ENCODE measurements around the gene KY.

Gene KY

DNA sequence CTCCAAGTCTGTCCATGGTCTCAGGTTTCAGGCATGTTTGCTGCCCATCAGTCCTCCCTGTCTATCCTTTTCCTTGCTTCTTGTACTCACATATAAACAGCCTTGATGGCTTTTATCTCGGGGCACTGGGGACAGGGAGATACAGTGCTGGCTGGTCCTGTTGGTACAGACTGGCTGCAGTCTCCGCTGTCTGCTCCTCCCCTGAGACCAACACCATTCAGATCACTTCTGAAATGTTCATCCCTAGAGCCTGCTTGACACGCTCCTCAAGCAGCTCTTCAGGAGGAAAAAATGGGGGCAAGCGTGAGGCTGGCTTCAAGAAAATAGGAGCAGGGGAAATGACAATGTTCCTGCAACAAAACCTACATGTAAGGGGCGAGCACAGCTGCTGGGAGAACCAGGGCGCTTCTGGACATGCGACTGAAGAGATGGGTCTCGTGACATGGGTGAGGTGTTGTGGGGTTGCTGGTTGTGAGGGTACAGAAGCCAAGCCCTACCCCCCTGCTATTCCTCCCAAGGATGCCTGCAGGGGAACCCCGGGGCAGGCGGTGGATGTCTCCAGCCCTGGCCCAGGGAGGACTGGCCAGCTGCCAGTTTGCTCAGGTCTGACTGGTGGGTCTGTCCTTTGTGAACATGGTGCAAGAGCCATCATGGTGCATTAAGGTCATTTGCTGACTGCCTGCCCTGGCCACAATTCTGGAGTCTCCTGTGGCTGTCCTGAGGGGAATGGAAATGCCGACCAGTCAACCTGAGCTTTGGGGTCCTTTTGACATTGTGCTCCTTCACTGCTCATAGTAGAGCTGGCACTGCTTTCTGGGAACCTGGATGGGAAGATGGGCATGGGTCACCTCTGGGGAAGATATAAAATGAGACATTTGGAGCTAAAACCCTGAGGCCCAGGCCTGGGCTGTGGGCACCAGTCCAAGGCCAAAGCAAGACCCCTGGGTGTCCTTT, 40.1 kb downstream of the KY start:
- FAIRE-seq (no peak), DNase-seq (ENCODE audit: insufficient read length) (no peak)
- TF ChIP-seq POLR2AphosphoS5 (IDR thresholded peaks at IDR 0.05; ENCODE audit: low read depth, low read length) (no peak), POLR2A (IDR thresholded peaks at IDR 0.05; ENCODE audit: low read depth, low read length) (no peak), TAF1 (IDR thresholded peaks at IDR 0.05; ENCODE audit: borderline replicate concordance, low read depth, low read length) (no peak)

DNA sequence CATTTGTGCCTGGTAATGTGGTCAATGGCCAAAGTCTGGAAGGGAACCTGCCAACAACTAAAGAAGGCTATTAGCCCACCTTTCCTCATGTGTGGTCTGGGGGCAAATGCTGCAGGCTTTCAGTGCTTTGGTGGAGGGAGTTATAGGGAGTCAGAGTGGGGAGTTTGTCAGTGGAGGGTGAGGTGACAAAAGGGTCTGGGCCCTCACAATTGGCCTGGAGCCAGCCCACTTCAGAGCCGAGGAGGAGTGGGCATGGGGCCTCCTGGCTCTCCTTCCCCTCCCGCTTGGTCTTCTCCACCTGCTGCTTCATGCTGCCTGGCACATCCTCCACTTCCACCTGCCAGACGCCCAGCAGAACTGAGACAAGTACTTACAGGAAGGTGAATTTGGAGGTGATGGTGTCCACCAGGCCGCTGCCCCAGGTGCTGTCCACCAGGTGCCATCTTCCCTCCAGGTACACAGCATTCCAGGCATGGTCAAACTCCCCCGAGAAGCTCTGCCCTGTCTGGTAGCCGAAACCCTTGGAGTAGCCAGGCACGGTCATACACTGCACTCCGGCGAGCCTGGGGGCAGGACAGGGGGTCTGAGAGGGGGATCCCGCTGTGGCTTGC, 40.9 kb downstream of the KY start:
- TF ChIP-seq POLR2A (IDR thresholded peaks at IDR 0.05; ENCODE audit: low read depth, low read length) (no peak), POLR2AphosphoS5 (IDR thresholded peaks at IDR 0.05; ENCODE audit: low read depth, low read length) (no peak), TAF1 (IDR thresholded peaks at IDR 0.05; ENCODE audit: borderline replicate concordance, low read depth, low read length) (no peak)
- FAIRE-seq = no peak

DNA sequence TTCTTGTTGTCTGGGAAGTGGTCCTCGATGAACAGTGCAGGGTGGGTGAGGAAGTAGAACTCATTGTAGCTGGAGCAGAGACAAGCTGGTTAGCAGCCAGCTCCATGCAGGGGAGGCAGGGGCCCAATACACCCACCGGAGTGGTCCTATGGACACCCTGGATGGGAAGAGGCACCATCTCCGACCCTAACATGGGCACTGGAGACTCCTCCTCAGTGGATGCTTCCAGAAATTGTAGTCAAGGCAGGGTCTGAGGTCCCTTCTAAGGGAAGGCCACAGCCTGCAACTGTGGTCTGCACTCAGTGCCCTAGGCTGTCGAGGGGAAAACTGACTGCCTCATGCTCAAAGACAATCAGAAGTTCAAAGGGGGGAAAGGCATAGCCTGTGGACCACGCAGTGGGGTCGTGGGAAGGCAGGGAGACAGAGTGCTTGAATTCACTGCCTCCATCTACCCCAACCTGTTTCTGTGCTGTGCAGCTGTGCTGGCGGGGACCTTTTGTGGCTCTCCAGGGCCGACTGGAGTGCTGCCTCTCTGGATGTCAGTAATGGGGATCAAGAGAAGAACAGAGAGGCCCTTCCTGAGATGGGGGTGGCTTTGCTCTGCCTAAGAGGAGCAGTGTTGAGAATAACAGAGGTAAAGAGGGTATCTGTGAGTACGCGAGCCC, 41.9 kb downstream of the KY start:
- FAIRE-seq = no peak
- TF ChIP-seq POLR2A (IDR thresholded peaks at IDR 0.05; ENCODE audit: low read depth, low read length) (no peak), POLR2AphosphoS5 (IDR thresholded peaks at IDR 0.05; ENCODE audit: low read depth, low read length) (no peak), TAF1 (IDR thresholded peaks at IDR 0.05; ENCODE audit: borderline replicate concordance, low read depth, low read length) (no peak)
- DNase-seq (ENCODE audit: insufficient read length) = no peak

More for the DNA sequence above, 40.9 kb downstream of the KY start:
- DNase-seq (ENCODE audit: insufficient read length) = no peak

DNA sequence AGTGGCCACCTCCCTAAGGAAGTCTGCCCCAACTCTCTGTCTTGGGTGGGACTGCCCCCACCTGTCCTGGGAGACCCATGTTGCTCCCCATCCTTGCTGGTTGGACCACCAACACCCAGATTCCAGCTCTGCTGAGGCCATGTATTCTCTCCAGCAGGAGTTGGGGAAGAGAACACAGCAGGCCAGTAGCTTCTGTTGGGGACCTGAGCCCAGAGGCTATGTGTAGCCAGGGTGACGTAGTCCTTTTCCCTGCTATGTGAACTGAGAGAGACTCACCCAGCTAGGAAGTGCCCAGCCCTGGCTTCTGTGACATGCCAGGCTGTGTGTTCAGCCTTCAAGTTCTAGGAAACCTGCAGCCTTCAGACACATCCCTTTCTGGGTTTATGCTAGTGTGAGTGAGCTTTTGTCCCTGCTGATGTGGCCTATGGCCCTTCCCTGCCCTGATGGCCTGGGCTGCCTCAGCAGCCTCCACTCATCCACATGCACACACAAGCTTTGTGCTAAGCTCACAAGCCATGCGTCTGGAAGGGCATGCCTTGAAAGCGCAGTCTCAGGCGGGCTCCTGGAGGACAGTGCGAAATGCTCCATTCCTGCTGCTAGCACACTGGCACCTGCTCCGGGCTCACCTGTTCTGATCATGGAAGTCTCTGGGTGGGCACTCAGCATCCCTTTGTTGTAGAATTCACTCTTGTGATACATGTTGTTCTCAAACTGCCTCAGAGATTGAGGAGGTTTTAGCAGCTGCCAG, 42.6 kb downstream of the KY start:
- FAIRE-seq = no peak
- TF ChIP-seq POLR2AphosphoS5 (IDR thresholded peaks at IDR 0.05; ENCODE audit: low read depth, low read length) = no peak
- no peak for TF ChIP-seq POLR2A (IDR thresholded peaks at IDR 0.05; ENCODE audit: low read depth, low read length)
- no peak for TF ChIP-seq TAF1 (IDR thresholded peaks at IDR 0.05; ENCODE audit: borderline replicate concordance, low read depth, low read length)
- DNase-seq (ENCODE audit: insufficient read length) = no peak

DNA sequence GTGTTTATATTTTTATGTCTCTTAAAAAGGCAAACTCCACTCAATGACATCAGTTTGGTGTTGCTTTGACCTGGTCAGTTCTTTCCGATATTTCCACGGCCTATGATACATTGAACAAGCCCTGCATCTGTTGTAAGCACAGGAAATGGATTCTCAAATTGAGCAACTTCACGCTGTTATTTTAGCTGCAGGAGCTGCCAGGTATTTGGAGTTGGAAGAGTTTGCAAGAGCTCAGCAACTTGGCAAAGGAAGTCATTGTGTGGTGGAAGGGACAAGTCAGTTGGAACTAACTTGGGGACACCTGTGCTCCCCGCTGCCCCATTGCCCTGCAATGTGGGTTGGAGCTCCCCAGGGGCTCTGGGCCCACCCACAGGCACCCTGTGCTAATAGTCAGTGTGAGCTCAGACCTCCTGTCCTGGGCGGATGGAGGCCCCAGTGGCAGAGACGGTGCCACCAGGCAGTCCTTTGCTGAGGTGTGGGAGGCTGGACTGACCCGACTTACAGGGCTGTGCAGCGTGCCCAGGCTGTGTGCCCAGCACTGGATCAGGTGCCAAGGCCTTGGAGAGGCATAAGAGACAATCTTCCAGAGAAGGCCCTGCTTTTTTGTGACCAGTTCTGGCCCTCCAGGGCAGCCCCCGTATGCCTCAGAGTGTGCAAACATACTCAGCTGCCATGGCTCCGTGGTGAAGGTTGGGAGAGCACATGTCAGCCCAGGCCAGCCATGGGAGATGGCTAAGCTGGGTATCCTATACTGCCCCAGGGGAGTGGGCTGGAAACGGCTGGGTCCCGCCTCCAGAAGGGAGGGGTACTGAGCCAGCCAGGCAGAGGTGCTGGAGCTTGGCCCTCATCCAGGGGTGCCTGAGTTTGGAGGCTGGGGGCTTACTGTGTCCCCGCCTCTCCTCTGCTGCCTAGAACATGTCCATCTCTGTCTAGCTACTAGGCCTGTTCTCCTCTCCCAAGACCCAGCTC, 43.5 kb downstream of the KY start:
- DNase-seq (ENCODE audit: insufficient read length) = no peak
- TF ChIP-seq POLR2AphosphoS5 (IDR thresholded peaks at IDR 0.05; ENCODE audit: low read depth, low read length) = no peak
- TF ChIP-seq POLR2A (IDR thresholded peaks at IDR 0.05; ENCODE audit: low read depth, low read length) = no peak
- FAIRE-seq = no peak

DNA sequence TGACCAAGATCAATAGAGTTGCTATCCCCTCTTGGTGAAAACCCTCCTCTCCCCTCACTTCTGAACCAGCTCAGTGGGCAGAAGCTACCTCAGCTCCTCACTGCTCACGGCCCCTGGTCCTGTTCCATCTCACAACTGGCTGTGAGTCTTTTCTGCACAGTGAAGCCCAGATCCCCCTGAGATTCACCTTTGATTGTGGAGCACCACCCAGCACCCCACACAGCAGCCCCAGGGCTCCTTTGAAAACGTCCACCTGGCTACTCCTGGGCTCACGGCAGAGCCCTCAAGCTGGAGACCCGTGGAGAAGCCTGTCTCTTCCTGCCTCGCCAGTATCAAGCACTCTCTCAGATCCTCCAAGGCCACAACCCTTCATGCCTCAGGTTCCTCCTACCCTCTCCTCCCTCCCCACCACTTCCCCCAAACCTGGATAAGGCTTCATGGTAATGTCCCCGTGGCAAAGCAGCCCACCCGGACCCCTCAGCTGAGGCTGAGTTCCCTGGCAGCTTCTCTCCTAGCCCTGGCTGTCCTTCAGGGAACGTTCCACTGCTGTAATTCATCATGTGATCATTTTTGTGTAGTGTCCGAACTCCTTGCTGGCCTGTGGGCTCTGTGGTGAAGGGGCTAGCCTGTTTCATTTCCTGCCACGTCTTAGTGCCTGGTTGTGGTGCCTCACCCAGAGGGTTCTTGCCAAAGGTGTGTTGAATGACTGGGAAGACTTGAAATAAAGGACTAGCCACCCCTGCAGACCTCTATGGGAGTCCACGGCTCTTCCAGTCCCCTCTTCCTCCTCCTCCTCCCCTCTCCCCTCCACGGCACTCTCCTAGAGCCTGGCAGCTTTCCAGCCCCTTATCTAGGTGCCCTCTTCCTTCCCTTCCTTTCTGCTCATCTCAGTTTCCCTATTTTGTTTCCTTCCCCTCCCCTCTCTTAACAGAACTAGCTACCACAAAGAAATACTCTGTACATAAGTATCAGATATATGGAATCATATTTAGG, 44.5 kb downstream of the KY start:
- no peak for DNase-seq (ENCODE audit: insufficient read length)
- no peak for TF ChIP-seq POLR2A (IDR thresholded peaks at IDR 0.05; ENCODE audit: low read depth, low read length)
- TF ChIP-seq TAF1 (IDR thresholded peaks at IDR 0.05; ENCODE audit: borderline replicate concordance, low read depth, low read length) = no peak
- TF ChIP-seq POLR2AphosphoS5 (IDR thresholded peaks at IDR 0.05; ENCODE audit: low read depth, low read length) = no peak

DNA sequence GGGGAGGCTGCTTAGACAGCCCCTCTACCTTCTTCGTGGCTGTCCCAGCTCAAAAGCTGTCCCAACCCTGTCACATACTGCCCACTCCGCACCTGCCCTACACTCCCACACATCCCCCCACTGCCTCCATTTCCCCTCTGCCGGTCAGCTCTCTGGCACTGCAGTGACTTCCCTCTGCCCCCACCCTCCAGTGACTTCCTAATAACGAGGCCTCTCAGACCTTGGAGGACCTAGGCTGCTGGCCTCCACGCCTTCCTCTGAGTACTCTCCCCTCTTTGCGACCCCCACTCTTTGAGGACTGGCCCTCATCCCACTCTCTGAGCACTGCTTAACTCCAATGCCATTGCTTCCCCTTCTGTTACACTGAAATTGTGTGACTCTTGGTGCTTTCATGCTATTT, 45.3 kb downstream of the KY start:
- TF ChIP-seq TAF1 (IDR thresholded peaks at IDR 0.05; ENCODE audit: borderline replicate concordance, low read depth, low read length) (no peak), POLR2AphosphoS5 (IDR thresholded peaks at IDR 0.05; ENCODE audit: low read depth, low read length) (no peak), POLR2A (IDR thresholded peaks at IDR 0.05; ENCODE audit: low read depth, low read length) (no peak)
- FAIRE-seq (no peak), DNase-seq (ENCODE audit: insufficient read length) (no peak)

More for the DNA sequence above, 44.5 kb downstream of the KY start:
- FAIRE-seq = no peak

DNA sequence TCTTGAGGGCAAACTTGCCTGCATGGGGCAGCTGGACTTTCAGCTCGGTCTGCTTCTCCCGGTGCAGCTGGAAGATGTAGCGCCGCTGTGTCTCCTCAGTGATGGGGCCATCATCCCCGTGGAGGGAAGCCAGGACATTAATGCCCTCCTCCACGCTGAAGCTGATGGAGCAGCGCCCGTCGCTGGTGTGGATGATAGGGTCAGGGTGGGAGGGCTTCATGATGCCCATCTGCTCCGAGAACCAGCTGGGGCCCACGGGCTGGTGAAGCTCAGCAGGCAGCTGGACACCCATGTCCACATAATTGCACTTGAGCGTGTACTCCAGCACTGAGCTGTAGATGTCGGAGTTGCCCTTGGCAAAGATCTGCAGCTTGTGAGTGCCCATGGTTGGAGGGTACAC, 46.9 kb downstream of the KY start:
- DNase-seq (ENCODE audit: insufficient read length) (no peak), FAIRE-seq (no peak)
- TF ChIP-seq POLR2AphosphoS5 (IDR thresholded peaks at IDR 0.05; ENCODE audit: low read depth, low read length) = no peak
- TF ChIP-seq POLR2A (IDR thresholded peaks at IDR 0.05; ENCODE audit: low read depth, low read length) = no peak
- TF ChIP-seq TAF1 (IDR thresholded peaks at IDR 0.05; ENCODE audit: borderline replicate concordance, low read depth, low read length) = no peak

DNA sequence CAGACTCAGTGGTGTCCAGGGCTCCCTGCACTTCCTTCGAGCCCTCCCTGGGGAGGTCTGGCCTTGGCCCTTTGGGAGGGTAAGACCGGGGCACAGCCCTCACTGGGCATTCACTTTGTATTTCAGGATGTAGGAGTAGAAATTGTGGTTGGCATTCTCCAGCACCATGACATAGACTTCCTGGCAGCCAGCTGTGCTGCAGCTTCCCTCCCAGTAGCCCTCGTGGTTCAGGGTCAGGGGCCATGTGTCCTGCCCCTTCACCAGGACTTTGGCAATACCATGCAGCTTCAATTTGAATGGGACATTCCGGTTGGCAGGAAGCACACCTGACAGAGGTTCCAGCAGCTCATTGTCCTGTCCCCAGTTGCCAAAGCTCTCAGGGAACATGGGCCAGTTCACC, 47.3 kb downstream of the KY start:
- no peak for FAIRE-seq
- TF ChIP-seq POLR2A (IDR thresholded peaks at IDR 0.05; ENCODE audit: low read depth, low read length) (no peak), POLR2AphosphoS5 (IDR thresholded peaks at IDR 0.05; ENCODE audit: low read depth, low read length) (no peak), TAF1 (IDR thresholded peaks at IDR 0.05; ENCODE audit: borderline replicate concordance, low read depth, low read length) (no peak)
- DNase-seq (ENCODE audit: insufficient read length) = no peak
